ENCODE data around the gene ELK4.
A peak's percentile ranks its signal among the peaks of the same experiment; 100 is the strongest.

Gene ELK4

DNA sequence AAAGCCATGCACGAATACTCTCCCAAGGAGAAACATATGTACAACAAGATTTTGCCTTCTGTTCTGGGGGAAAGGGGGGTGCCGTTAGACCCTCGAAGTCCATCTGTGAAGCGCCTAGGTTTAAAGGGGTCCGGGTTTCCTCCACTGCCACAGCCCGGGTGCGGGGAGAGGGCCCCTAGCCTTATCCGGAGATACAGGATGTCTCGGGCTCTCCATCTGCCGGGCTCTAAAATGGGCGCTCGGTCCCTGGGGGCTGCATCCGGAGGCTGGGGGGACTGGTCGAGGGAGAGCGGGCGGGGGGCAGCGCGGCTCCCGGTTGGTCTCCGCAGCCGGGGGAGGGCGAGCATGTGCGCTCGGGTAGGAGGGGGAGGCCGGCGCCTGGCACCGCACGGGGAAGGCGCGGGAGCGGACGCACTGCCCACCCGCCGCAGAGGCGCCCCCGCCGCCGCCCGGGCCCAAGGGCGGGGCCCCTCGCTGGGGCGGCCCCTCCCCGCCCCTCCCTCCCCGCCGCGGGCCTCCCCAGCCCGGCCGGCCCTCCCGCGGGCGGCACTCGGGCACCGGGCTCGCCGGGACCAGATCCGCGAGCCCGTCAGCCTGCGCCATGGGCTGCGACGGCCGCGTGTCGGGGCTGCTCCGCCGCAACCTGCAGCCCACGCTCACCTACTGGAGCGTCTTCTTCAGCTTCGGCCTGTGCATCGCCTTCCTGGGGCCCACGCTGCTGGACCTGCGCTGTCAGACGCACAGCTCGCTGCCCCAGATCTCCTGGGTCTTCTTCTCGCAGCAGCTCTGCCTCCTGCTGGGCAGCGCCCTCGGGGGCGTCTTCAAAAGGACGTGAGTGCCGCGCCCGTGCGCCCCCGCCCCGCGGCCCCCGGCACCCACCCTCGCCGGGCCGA lies 63.1 kb downstream of the ELK4 start:
- peaks cover 74% of the 10 kb centered on the region for H3K27me3 ChIP-seq (ENCODE audit: insufficient read depth, low read length)
- 0 out of 2 replicates have a peak, but pooled peaks cover 9% of the 10 kb centered on the region for H3K4me1 ChIP-seq (ENCODE audit: insufficient read depth, low read length)
- H3K36me3 ChIP-seq (ENCODE audit: insufficient read depth, low read length), result no peaks in the 10 kb centered on the region
- no peaks in the 10 kb centered on the region for H3K9me3 ChIP-seq (ENCODE audit: insufficient read depth, low read depth, low read length)
- H3K27ac ChIP-seq (ENCODE audit: low read depth, low read length), result no peak overlapping the region
- 5% methylated on average over 88 of the region's 90 CpGs for WGBS
- H3K9ac ChIP-seq (ENCODE audit: low read depth, low read length), result no peak overlapping the region
- peak overlapping the region; percentile 54 for H3K4me3 ChIP-seq (ENCODE audit: low read length)

DNA sequence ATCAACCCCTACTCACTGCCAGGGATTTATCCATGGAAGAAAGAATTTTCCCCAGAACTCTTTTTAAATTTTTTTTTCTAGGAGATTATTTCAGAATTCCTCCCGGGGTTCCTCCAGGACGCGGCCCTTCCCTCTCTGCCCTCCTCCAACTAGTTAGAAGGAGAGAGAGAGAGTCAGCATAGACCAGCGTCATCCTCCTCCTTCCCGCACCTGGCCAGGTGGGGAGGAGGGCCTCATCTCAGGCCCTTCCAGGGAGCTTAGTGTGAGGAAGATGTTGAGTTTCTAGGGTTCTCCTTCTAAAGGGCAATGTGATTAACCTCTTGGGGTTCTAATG lies 63.7 kb downstream of the ELK4 start:
- H3K36me3 ChIP-seq (ENCODE audit: insufficient read depth, low read length), result no peaks in the 10 kb centered on the region
- no peak overlapping the region for H3K27ac ChIP-seq (ENCODE audit: low read depth, low read length)
- 0 out of 2 replicates have a peak, but pooled peaks cover 9% of the 10 kb centered on the region for H3K4me1 ChIP-seq (ENCODE audit: insufficient read depth, low read length)
- H3K9ac ChIP-seq (ENCODE audit: low read depth, low read length), result no peak overlapping the region
- peaks cover 74% of the 10 kb centered on the region for H3K27me3 ChIP-seq (ENCODE audit: insufficient read depth, low read length)
- WGBS, result 34% methylated on average over 2 of the region's 5 CpGs
- H3K9me3 ChIP-seq (ENCODE audit: insufficient read depth, low read depth, low read length), result no peaks in the 10 kb centered on the region
- peak overlapping the region; percentile 38; the same call in 1 of the 2 replicates for H3K4me3 ChIP-seq (ENCODE audit: low read length)

DNA sequence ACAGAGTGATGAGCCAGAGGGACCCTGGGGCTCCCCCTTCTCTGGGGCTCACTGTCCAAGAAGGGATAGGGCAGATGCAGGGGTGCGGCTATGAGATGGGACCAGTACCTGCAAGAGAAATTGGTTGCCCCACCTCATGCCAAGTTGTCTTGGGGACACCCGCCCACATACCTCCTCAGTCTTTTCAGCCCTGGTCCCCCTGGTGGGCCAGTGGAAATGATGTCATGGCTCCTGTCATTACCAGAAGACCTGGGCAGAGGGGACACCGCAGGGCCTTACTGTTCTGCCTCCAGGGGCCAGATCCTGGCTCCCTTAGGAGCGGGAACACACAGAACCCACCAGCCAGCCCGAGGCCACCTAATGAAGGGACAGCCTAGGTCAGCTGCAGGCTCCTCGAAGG lies 64.1 kb downstream of the ELK4 start:
- no peak overlapping the region for H3K4me3 ChIP-seq (ENCODE audit: low read length)
- peaks cover 73% of the 10 kb centered on the region for H3K27me3 ChIP-seq (ENCODE audit: insufficient read depth, low read length)
- 0 out of 2 replicates have a peak, but pooled peaks cover 9% of the 10 kb centered on the region for H3K4me1 ChIP-seq (ENCODE audit: insufficient read depth, low read length)
- WGBS, result 70% methylated on average over 6 of the region's 6 CpGs
- no peaks in the 10 kb centered on the region for H3K9me3 ChIP-seq (ENCODE audit: insufficient read depth, low read depth, low read length)
- H3K27ac ChIP-seq (ENCODE audit: low read depth, low read length), result no peak overlapping the region
- no peaks in the 10 kb centered on the region for H3K36me3 ChIP-seq (ENCODE audit: insufficient read depth, low read length)
- H3K9ac ChIP-seq (ENCODE audit: low read depth, low read length), result no peak overlapping the region

DNA sequence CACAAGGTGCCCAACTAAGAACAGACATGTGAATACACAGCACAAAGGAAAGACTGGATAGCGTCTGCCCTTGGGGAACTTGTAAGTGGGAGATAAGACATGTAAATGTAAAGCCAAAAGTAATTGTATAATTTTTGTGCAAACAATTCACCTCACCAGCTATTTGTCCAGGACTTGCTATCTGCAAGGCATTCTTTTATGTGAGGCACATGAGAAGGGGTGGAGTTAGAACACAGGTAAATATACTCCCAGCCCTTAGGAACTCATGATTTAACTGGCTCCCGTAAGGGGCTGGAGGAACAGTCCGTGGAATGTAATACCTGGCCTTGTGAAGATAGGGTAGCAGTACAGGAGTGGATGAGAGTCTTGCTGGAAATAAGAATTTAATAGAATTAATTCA lies 66.0 kb downstream of the ELK4 start:
- 84% methylated on average over 3 of the region's 3 CpGs for WGBS
- H3K4me1 ChIP-seq (ENCODE audit: insufficient read depth, low read length), result 0 out of 2 replicates have a peak, but pooled peaks cover 4% of the 10 kb centered on the region
- peaks cover 14% of the 10 kb centered on the region; the same call in 1 of the 2 replicates for H3K9me3 ChIP-seq (ENCODE audit: insufficient read depth, low read depth, low read length)
- H3K4me3 ChIP-seq (ENCODE audit: low read length), result no peak overlapping the region
- no peak overlapping the region for H3K27ac ChIP-seq (ENCODE audit: low read depth, low read length)
- H3K36me3 ChIP-seq (ENCODE audit: insufficient read depth, low read length), result no peaks in the 10 kb centered on the region
- no peak overlapping the region for H3K9ac ChIP-seq (ENCODE audit: low read depth, low read length)
- peaks cover 54% of the 10 kb centered on the region for H3K27me3 ChIP-seq (ENCODE audit: insufficient read depth, low read length)

DNA sequence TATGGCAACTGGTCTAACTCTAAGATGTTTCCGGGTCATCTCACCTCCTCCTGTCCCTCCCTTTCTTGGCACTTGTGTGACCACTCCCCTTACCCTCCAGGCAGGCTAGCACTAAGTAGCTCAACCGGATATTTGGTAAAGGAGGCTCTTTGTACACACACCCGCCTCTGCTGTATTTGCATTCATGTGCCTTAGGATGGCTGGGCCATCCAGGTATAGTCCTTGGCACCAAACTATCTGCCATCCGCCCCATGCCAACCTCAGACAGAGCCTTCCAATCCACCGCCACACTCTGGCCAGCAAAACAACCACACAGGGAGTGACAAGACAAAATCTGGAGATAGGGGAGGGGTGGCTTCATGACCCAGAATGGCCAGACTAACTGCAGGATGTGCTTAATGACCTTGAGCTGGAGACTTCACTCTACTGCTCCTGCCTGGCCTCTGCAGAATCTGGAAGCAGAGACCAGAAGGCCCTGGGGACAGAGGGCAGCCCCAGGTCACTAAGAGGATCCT lies 67.8 kb downstream of the ELK4 start:
- H3K27me3 ChIP-seq (ENCODE audit: insufficient read depth, low read length), result peaks cover 36% of the 10 kb centered on the region
- no peaks in the 10 kb centered on the region for H3K4me1 ChIP-seq (ENCODE audit: insufficient read depth, low read length)
- H3K36me3 ChIP-seq (ENCODE audit: insufficient read depth, low read length), result no peaks in the 10 kb centered on the region
- no peak overlapping the region for H3K27ac ChIP-seq (ENCODE audit: low read depth, low read length)
- peaks cover 23% of the 10 kb centered on the region; the same call in 1 of the 2 replicates for H3K9me3 ChIP-seq (ENCODE audit: insufficient read depth, low read depth, low read length)
- 67% methylated on average over 5 of the region's 5 CpGs for WGBS
- no peak overlapping the region for H3K4me3 ChIP-seq (ENCODE audit: low read length)
- H3K9ac ChIP-seq (ENCODE audit: low read depth, low read length), result no peak overlapping the region

DNA sequence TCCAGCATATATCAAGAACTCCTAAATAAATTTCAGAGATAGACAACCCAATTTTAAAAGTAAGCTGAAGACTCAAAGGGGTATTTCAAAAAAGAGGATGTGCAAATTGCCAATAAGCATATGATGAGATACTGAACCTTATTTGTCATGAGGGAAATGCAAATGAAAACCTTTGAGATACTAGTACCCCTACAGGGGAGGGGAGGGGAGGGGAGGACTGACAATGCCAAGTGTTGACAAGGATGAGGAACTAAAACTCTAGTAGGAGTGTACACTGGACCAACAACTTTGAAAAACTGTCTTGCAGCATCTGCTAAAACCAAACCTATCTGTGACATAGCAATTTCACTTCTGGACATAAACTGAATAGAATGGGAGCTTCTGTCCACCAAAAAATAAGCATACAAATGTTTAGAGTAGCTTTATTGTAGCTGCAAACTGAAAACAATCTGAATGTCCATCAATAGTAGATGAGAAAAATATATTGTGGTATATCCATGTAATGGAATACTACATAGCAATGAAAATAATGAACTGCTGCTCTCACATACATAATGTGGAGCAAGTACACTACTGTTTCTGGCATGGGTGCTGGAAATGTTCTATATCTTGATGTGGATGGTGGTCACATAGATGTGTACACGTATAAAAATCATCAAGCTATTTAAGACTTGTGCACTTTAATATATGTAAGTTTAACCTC lies 70.2 kb downstream of the ELK4 start:
- H3K9me3 ChIP-seq (ENCODE audit: insufficient read depth, low read depth, low read length), result peaks cover 23% of the 10 kb centered on the region; the same call in 1 of the 2 replicates
- no peaks in the 10 kb centered on the region for H3K36me3 ChIP-seq (ENCODE audit: insufficient read depth, low read length)
- H3K9ac ChIP-seq (ENCODE audit: low read depth, low read length), result no peak overlapping the region
- H3K4me1 ChIP-seq (ENCODE audit: insufficient read depth, low read length), result no peaks in the 10 kb centered on the region
- peaks cover 13% of the 10 kb centered on the region for H3K27me3 ChIP-seq (ENCODE audit: insufficient read depth, low read length)
- no peak overlapping the region for H3K27ac ChIP-seq (ENCODE audit: low read depth, low read length)
- H3K4me3 ChIP-seq (ENCODE audit: low read length), result no peak overlapping the region
- WGBS, result no CpG with 5 or more reads among the region's 1 CpG

Data from HUES64 (cell line).